ENCODE measurements around the gene ENTPD2. TPM values are rescaled to one million over a fixed set of nuclear protein-coding genes. Genes with fewer than 3 reads are reported as not detected.

The ENTPD2 gene
- total RNA-seq, 1 donor from 2014 or later, result 0.41 TPM

GRCh38 chr9:137095664-137096517 lies 42.0 kb upstream of the ENTPD2 start:
- Histone ChIP-seq H3K4me1 (no peaks in the 10 kb centered on the region), H3K4me3 (no peak overlapping the region), H3K9me3 (no peaks in the 10 kb centered on the region), H3K27ac (no peak overlapping the region), H3K36me3 (peaks cover 69% of the 10 kb centered on the region), H3K27me3 (no peaks in the 10 kb centered on the region)
- peak; percentile 20 for TF ChIP-seq CTCF (IDR thresholded peaks at IDR 0.05)
- intact Hi-C loops (cut with DNase I), result no loop called here
- peak; percentile 67 for DNase-seq
- ATAC-seq, result peak; percentile 55

- H3K4me3 ChIP-seq, result no peak overlapping the region
- H3K27ac ChIP-seq, result no peak overlapping the region
- no peaks in the 10 kb centered on the region for H3K27me3 ChIP-seq
- DNase-seq (no peak), ATAC-seq (no peak)
- no peak for TF ChIP-seq CTCF (IDR thresholded peaks at IDR 0.05)
- H3K4me1 ChIP-seq, result peaks cover 17% of the 10 kb centered on the region
- intact Hi-C loops (cut with DNase I), result no loop called here
- peaks cover 19% of the 10 kb centered on the region for H3K36me3 ChIP-seq
- no peaks in the 10 kb centered on the region for H3K9me3 ChIP-seq
Measured at GRCh38 chr9:137089232-137089947, 35.5 kb upstream of the ENTPD2 start.

- Histone ChIP-seq H3K4me1 (peaks cover 17% of the 10 kb centered on the region), H3K27ac (no peak overlapping the region), H3K4me3 (no peak overlapping the region), H3K27me3 (no peaks in the 10 kb centered on the region), H3K36me3 (peaks cover 21% of the 10 kb centered on the region), H3K9me3 (no peaks in the 10 kb centered on the region)
- TF ChIP-seq CTCF (IDR thresholded peaks at IDR 0.05), result no peak
- ATAC-seq (no peak), DNase-seq (no peak)
- intact Hi-C loops (cut with DNase I), result no loop called here
Measured at GRCh38 chr9:137088121-137088520, 34.3 kb upstream of the ENTPD2 start.

- Histone ChIP-seq H3K36me3 (peaks cover 21% of the 10 kb centered on the region), H3K27ac (peak overlapping the region; percentile 93), H3K9me3 (no peaks in the 10 kb centered on the region), H3K4me1 (peaks cover 17% of the 10 kb centered on the region), H3K4me3 (peak overlapping the region; percentile 76), H3K27me3 (no peaks in the 10 kb centered on the region)
- ATAC-seq (no peak), DNase-seq (no peak)
- TF ChIP-seq CTCF (IDR thresholded peaks at IDR 0.05), result no peak
- intact Hi-C loops (cut with DNase I), result no loop called here
Measured at GRCh38 chr9:137087409-137087925, 33.6 kb upstream of the ENTPD2 start.

GRCh38 chr9:137086531-137087408 lies 32.9 kb upstream of the ENTPD2 start, which contains the start of gene MAN1B1:
TSS of gene MAN1B1 (plus strand) at chr9:137086985. CDS start at chr9:137087000, 15 bp downstream.
- ATAC-seq (peak; percentile 92), DNase-seq (peak; percentile 100)
- intact Hi-C loops (cut with DNase I), result no loop called here
- peaks cover 21% of the 10 kb centered on the region for H3K36me3 ChIP-seq
- no peak for TF ChIP-seq CTCF (IDR thresholded peaks at IDR 0.05)
- H3K27ac ChIP-seq, result peak within 1 kb of the TSS; percentile 93
- H3K27me3 ChIP-seq, result no peaks in the 10 kb centered on the region
- H3K4me1 ChIP-seq, result peaks cover 17% of the 10 kb centered on the region
- H3K4me3 ChIP-seq, result peak within 1 kb of the TSS; percentile 76
- H3K9me3 ChIP-seq, result no peaks in the 10 kb centered on the region
